ENCODE measurements around the gene HOXC10. TPM values are rescaled to one million over a fixed set of nuclear protein-coding genes. Genes with fewer than 3 reads are reported as not detected.

HOXC10 gene
- total and polyA plus RNA-seq, 2 donors (not counting 3 experiments of a cell fraction or from before 2014, with no cell fraction given) = 0.18 TPM; not detected in 1

DNA sequence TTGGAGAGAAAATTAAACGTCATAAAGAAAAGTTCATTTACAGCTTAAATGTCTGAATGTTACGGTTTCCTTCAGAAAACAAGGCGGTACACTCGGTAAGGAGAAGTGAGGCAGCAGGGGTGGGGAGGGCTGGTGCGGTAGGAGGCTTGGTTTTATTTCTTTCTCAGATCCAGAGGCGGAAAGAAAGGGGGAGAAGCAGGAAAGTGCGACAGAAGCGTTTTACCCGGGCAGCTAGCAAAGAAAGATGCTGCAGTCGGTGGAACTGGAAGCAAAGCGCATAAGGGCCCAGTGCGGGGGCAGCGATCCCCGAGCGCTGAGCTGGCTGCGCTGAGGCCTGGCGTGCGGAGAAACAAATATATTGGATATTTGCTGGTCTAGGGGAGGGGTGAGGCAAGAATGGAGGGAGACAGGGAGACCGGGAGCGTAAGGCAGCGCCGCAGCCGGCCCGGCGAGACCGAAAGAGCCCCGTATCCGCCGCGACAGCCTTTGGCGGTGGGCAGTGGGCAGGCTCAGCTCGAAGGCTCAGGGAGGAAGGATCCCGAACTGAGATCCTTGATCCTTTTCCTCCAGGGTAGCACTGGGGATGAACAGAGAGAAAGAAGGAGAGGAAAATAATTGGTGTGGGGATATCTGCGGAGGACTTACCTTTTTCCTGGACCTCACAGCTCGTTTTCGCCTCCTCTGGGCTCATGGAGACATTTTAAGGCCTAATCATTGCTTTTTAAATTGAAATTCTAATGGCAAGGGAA lies 18.4 kb upstream of the HOXC10 start:
- no peaks in the 10 kb centered on the region for H3K79me2 ChIP-seq (ENCODE audit: control insufficient read depth, insufficient read depth, low read length)
- H3K4me1 ChIP-seq (ENCODE audit: control insufficient read depth, extremely low read depth, insufficient read depth, low read length) = no peaks in the 10 kb centered on the region
- no peak overlapping the region for H2AFZ ChIP-seq (ENCODE audit: low read depth, low read length)
- H3K27me3 ChIP-seq (ENCODE audit: control insufficient read depth in 2 of 2, insufficient read depth in 2 of 2, low read length in 2 of 2) = peaks cover 94 to 100% of the 10 kb centered on the region in 2 experiments
- no peak overlapping the region for H3K4me3 ChIP-seq (replicated peaks in 1 of 3; ENCODE audit: insufficient read depth in 1 of 3, low read depth in 1 of 3, low read length in 3 of 3)
- no peak for FAIRE-seq
- no peaks in the 10 kb centered on the region for H4K20me1 ChIP-seq (replicated peaks; ENCODE audit: control insufficient read depth, extremely low read depth, insufficient read depth, low read length)
- intact Hi-C loops (cut with micrococcal nuclease) (no loop called here), dilution Hi-C loops (cut with MboI; ENCODE audit: extremely low pct_ligation_motif_present, low sequenced_read_pairs) (no loop called here)
- H3K36me3 ChIP-seq (ENCODE audit: control insufficient read depth in 2 of 2, extremely low read depth in 1 of 2, insufficient read depth in 2 of 2, low read length in 2 of 2) = no peaks in the 10 kb centered on the region
- no peak overlapping the region for H3K27ac ChIP-seq (ENCODE audit: insufficient read depth, low read depth, low read length)
- no peak overlapping the region for H3K9ac ChIP-seq (replicated peaks; ENCODE audit: extremely low read depth, insufficient read depth, low read length)
- no peak overlapping the region for H3K4me2 ChIP-seq (ENCODE audit: insufficient read depth, low read length)
- no TSS peak for BruUV-seq (replicated peaks)
- CTCF ChIA-PET = interaction anchor here (0.6 kb wide), 2 partner anchors 39 to 694 kb away, joined by 3 read pairs; no protein-coding TSS in a partner anchor
- no peak for TF ChIP-seq MYC (IDR thresholded peaks at IDR 0.05; ENCODE audit: low read depth, low read length)
- TF ChIP-seq CTCF (IDR thresholded peaks at IDR 0.05; ENCODE audit: extremely low read depth in 1 of 2, insufficient read depth in 1 of 2, low read depth in 1 of 2, low read length in 2 of 2) = no peak
- TF ChIP-seq JUN (IDR thresholded peaks at IDR 0.05; ENCODE audit: borderline replicate concordance, insufficient read depth, insufficient read length, low read depth) = no peak
- TF ChIP-seq FOS (IDR thresholded peaks at IDR 0.05; ENCODE audit: borderline replicate concordance, insufficient read depth, low read length) = no peak
- TF ChIP-seq EZH2 (IDR thresholded peaks at IDR 0.05; ENCODE audit: borderline replicate concordance, low read depth, low read length, severe bottlenecking) = peak; percentile 100
- no peak for TF ChIP-seq GATA2 (IDR thresholded peaks at IDR 0.05; ENCODE audit: insufficient read depth, insufficient read length, low read depth, low read length)
- no peak for TF ChIP-seq MAX (IDR thresholded peaks at IDR 0.05; ENCODE audit: insufficient read depth, insufficient read length)
- H3K9me3 ChIP-seq (replicated peaks; ENCODE audit: control insufficient read depth, insufficient read depth, low read length) = no peaks in the 10 kb centered on the region
- POLR2A ChIA-PET = no interaction called here
- no peak for DNase-seq (ENCODE audit: low read depth, low spot score)
- no peaks in the 10 kb centered on the region for H3K9me1 ChIP-seq (replicated peaks; ENCODE audit: control insufficient read depth, extremely low read depth, insufficient read depth, low read length)

All from endothelial cell of umbilical vein (primary cell).